ENCODE results near the gene KCNMB1.

GRCh38 chr5:170421826-170422225 lies 32.7 kb upstream of the KCNMB1 start:
- no peak for TF ChIP-seq YY1 (IDR thresholded peaks at IDR 0.05; ENCODE audit: insufficient read depth, insufficient read length)
- TF ChIP-seq SUZ12 (IDR thresholded peaks at IDR 0.05; ENCODE audit: extremely low read depth, insufficient read depth, insufficient read length): no peak

All from NT2/D1 (cell line).